H9 (cell line): ENCODE results near the gene OAS2. TPM values are rescaled to one million over a fixed set of nuclear protein-coding genes. Genes with fewer than 3 reads are reported as not detected.
A peak's percentile ranks its signal among the peaks of the same experiment; 100 is the strongest.

Experiments used
- DNase-seq: peaks from one replicate; pipeline ENCODE4 v3.0.0-alpha.2; 2017
- H2AFZ ChIP-seq: one replicate; pipeline ENCODE4 v1.6.1; 2013; ENCODE audit warnings: mild to moderate bottlenecking, low read length, control low read depth, moderate library complexity
- H2AK5ac ChIP-seq: 2 replicates; pipeline ENCODE4 v1.6.1; 2013; ENCODE audit warnings: low read length, control low read depth, mixed read lengths; ENCODE audit not compliant: insufficient read length
- H2BK120ac ChIP-seq: one replicate; pipeline ENCODE4 v1.6.1; 2013; ENCODE audit warnings: low read depth, mild to moderate bottlenecking, low read length, control low read depth, inconsistent platforms; ENCODE audit not compliant: poor library complexity, severe bottlenecking
- H2BK12ac ChIP-seq: 2 replicates; pipeline ENCODE4 v1.6.1; 2013; ENCODE audit warnings: low read length, control low read depth, mixed read lengths, low read depth; ENCODE audit not compliant: insufficient read length
- H2BK15ac ChIP-seq: 2 replicates; pipeline ENCODE4 v1.6.1; 2013; ENCODE audit warnings: low read depth, low read length, control low read depth
- H2BK20ac ChIP-seq: one replicate; pipeline ENCODE4 v1.6.1; 2013; ENCODE audit warnings: low read depth, mild to moderate bottlenecking, low read length, control low read depth, inconsistent platforms; ENCODE audit not compliant: poor library complexity, severe bottlenecking
- H2BK5ac ChIP-seq: 2 replicates; pipeline ENCODE4 v1.6.1; 2013; ENCODE audit warnings: low read length, control low read depth, mixed read lengths; ENCODE audit not compliant: insufficient read length
- H3K14ac ChIP-seq: 2 replicates; pipeline ENCODE4 v1.6.1; 2013; ENCODE audit warnings: low read length, control low read depth; ENCODE audit not compliant: insufficient read depth
- H3K18ac ChIP-seq: 2 replicates; pipeline ENCODE4 v1.6.1; 2013; ENCODE audit warnings: low read depth, mild to moderate bottlenecking, mixed read lengths, low read length, control low read depth; ENCODE audit not compliant: insufficient read length
- H3K23ac ChIP-seq: 2 replicates; pipeline ENCODE4 v1.6.1; 2013; ENCODE audit warnings: low read length, control low read depth, mixed read lengths, low read depth; ENCODE audit not compliant: insufficient read length
- H3K23me2 ChIP-seq: 2 replicates; pipeline ENCODE4 v1.6.1; 2013; ENCODE audit warnings: low read depth, mild to moderate bottlenecking, mixed read lengths, low read length, control low read depth; ENCODE audit not compliant: insufficient read length, poor library complexity, severe bottlenecking
- H3K27ac ChIP-seq: 2 replicates; pipeline ENCODE4 v1.5.1; 2013; ENCODE audit warnings: low read length, control low read depth, mixed read lengths, low read depth; ENCODE audit not compliant: insufficient read length
- H3K27me3 ChIP-seq: 2 replicates; pipeline ENCODE4 v1.6.1; 2013; ENCODE audit warnings: low read length, control low read depth, inconsistent platforms; ENCODE audit not compliant: insufficient read depth
- H3K4ac ChIP-seq: 2 replicates; pipeline ENCODE4 v1.6.1; 2013; ENCODE audit warnings: low read depth, mild to moderate bottlenecking, control low read depth, inconsistent platforms, low read length, moderate library complexity
- H3K4me1 ChIP-seq: 2 replicates; pipeline ENCODE4 v1.6.1; 2013; ENCODE audit warnings: low read length, control low read depth, inconsistent platforms; ENCODE audit not compliant: insufficient read depth
- H3K4me2 ChIP-seq: 2 replicates; pipeline ENCODE4 v1.6.1; 2013; ENCODE audit warnings: low read length, control low read depth, mixed read lengths; ENCODE audit not compliant: insufficient read length, insufficient read depth
- H3K56ac ChIP-seq: 2 replicates; pipeline ENCODE4 v1.6.1; 2013; ENCODE audit warnings: low read depth, mild to moderate bottlenecking, mixed read lengths, low read length, control low read depth; ENCODE audit not compliant: insufficient read length
- H3K79me1 ChIP-seq: 2 replicates; pipeline ENCODE4 v1.6.1; 2013; ENCODE audit warnings: low read depth, mild to moderate bottlenecking, moderate library complexity, low read length, control low read depth, inconsistent platforms; ENCODE audit not compliant: insufficient read depth, poor library complexity, severe bottlenecking
- H3K79me2 ChIP-seq: 2 replicates; pipeline ENCODE4 v1.6.1; 2013; ENCODE audit warnings: low read length, control low read depth, inconsistent platforms; ENCODE audit not compliant: insufficient read depth
- H3K9ac ChIP-seq: 2 replicates; pipeline ENCODE4 v1.6.1; 2013; ENCODE audit warnings: low read length, control low read depth, mixed read lengths; ENCODE audit not compliant: insufficient read length; ENCODE audit errors: extremely low read depth
- H3K9me3 ChIP-seq: one replicate; pipeline ENCODE4 v1.6.1; 2013; ENCODE audit warnings: low read depth, low read length, inconsistent platforms; ENCODE audit not compliant: control insufficient read depth
- H3T11ph ChIP-seq: one replicate; pipeline ENCODE4 v1.6.1; 2013; ENCODE audit warnings: mild to moderate bottlenecking, low read length, control low read depth, inconsistent platforms
- H4K20me1 ChIP-seq: one replicate; pipeline ENCODE4 v1.6.1; 2013; ENCODE audit not compliant: control insufficient read depth, insufficient read length, insufficient read depth
- H4K5ac ChIP-seq: 2 replicates; pipeline ENCODE4 v1.6.1; 2013; ENCODE audit warnings: low read depth, mild to moderate bottlenecking, mixed read lengths, low read length, control low read depth; ENCODE audit not compliant: insufficient read length
- H4K8ac ChIP-seq: replicated peaks from 2 replicates; pipeline ENCODE4 v1.6.1; 2013; ENCODE audit warnings: low read length, control low read depth, mixed read lengths, low read depth; ENCODE audit not compliant: insufficient read length
- H4K91ac ChIP-seq: 2 replicates; pipeline ENCODE4 v1.6.1; 2013; ENCODE audit warnings: low read depth, mild to moderate bottlenecking, moderate library complexity, mixed read lengths, low read length, control low read depth; ENCODE audit not compliant: insufficient read length
- H3K27ac Mint-ChIP-seq, 3 experiments: 2 replicates in 2 of 3; 3 replicates in 1 of 3; pipeline ENCODE4 v1.8.0; 2020 to 2021; ENCODE audit warnings: mixed read lengths in 3 of 3, mild to moderate bottlenecking in 1 of 3, moderate library complexity in 1 of 3
- H3K27me3 Mint-ChIP-seq: 2 replicates; pipeline ENCODE4 v1.8.0; 2021; ENCODE audit warnings: low read depth, mild to moderate bottlenecking, moderate library complexity, mixed read lengths
- H3K36me3 Mint-ChIP-seq, 3 experiments: 2 replicates in 2 of 3; 3 replicates in 1 of 3; pipeline ENCODE4 v1.8.0; 2020 to 2021; ENCODE audit warnings: low read depth in 3 of 3, mixed read lengths in 3 of 3; ENCODE audit not compliant: insufficient read depth in 1 of 3
- H3K4me1 Mint-ChIP-seq, 2 experiments: 2 replicates each; pipeline ENCODE4 v1.8.0; 2020; ENCODE audit warnings: mixed read lengths in 2 of 2
- H3K4me3 Mint-ChIP-seq, 2 experiments: 2 replicates in 1 of 2; 3 replicates in 1 of 2; pipeline ENCODE4 v1.8.0; 2020 to 2021; ENCODE audit warnings: mild to moderate bottlenecking in 2 of 2, mixed read lengths in 2 of 2, moderate library complexity in 1 of 2
- H3K9me3 Mint-ChIP-seq, 2 experiments: 2 replicates in 1 of 2; 3 replicates in 1 of 2; pipeline ENCODE4 v1.8.0; 2020; ENCODE audit warnings: mild to moderate bottlenecking in 2 of 2, mixed read lengths in 2 of 2, moderate library complexity in 1 of 2
- CTCF ChIP-seq: fragments of 200-600 bp; sonication (generic); conservative IDR thresholded peaks from 3 replicates; pipeline ENCODE4 v1.8.0; 2021; ENCODE audit warnings: antibody characterized with exemption, mild to moderate bottlenecking
- WGBS: extraction: QIAGEN DNeasy Blood & Tissue Kit; methylation state at CpG from one replicate; pipeline ENCODE4 v1.1.7; 2013; ENCODE audit warnings: missing lambda C conversion rate, low lambda C conversion rate, mixed read lengths; ENCODE audit not compliant: insufficient read length; ENCODE audit errors: extremely low coverage; 5-methylcytosine and 5-hydroxymethylcytosine counted together
- total RNA-seq: library from RNA; stranded (reverse); gene quantifications from 2 replicates; pipeline ENCODE4 v1.2.1, GENCODE V29; 2021

The OAS2 gene
- total RNA-seq, 1 experiment from 2014 or later, result not detected

- H3K56ac ChIP-seq, result no peak overlapping the region
- no peak for TF ChIP-seq CTCF
- no peaks in the 10 kb centered on the region for H3K23me2 ChIP-seq
- H3K79me2 ChIP-seq, result no peaks in the 10 kb centered on the region
- no peak overlapping the region for H3K27ac ChIP-seq
- no peak overlapping the region for H2BK12ac ChIP-seq
- H3K27me3 ChIP-seq, result no peaks in the 10 kb centered on the region
- WGBS, result no CpG with 5 or more reads among the region's 12 CpGs
- no peak overlapping the region for H3K23ac ChIP-seq
- Mint-ChIP-seq H3K9me3 (peaks cover 4 to 6% of the 10 kb centered on the region in 2 experiments), H3K4me1 (no peaks in the 10 kb centered on the region), H3K27me3 (peaks cover 27% of the 10 kb centered on the region), H3K4me3 (no peak overlapping the region), H3K27ac (no peak overlapping the region), H3K36me3 (peaks cover 0 to 4% (median 0%) of the 10 kb centered on the region in 3 experiments; a peak in 2 of 7 replicates)
- H3K79me1 ChIP-seq, result no peaks in the 10 kb centered on the region
- H4K20me1 ChIP-seq, result no peaks in the 10 kb centered on the region
- no peak overlapping the region for H2BK120ac ChIP-seq
- no peak overlapping the region for H2AK5ac ChIP-seq
- H3K14ac ChIP-seq, result no peak overlapping the region
- no peak overlapping the region for H3T11ph ChIP-seq
- peak; percentile 23 for DNase-seq
- H2AFZ ChIP-seq, result no peak overlapping the region
- H2BK15ac ChIP-seq, result no peak overlapping the region
- H3K18ac ChIP-seq, result no peak overlapping the region
- H3K9me3 ChIP-seq, result no peaks in the 10 kb centered on the region
- no peak overlapping the region for H2BK20ac ChIP-seq
- H4K5ac ChIP-seq, result no peak overlapping the region
- H2BK5ac ChIP-seq, result no peak overlapping the region
- no peak overlapping the region for H3K9ac ChIP-seq
- no peak overlapping the region for H3K4ac ChIP-seq
- H4K8ac ChIP-seq, result no peak overlapping the region
- H4K91ac ChIP-seq, result no peak overlapping the region
- no peak overlapping the region for H3K4me2 ChIP-seq
- H3K4me1 ChIP-seq, result no peaks in the 10 kb centered on the region
Measured at GRCh38 chr12:112998987-112999767, 20.9 kb downstream of the OAS2 start.
